Activated naive CD8-positive, alpha-beta T cell treated with anti-CD3 and anti-CD28 coated beads, Interleukin-2, amount 50 U/mL, for 24 hours (primary cell): Measurements from ENCODE around the gene EXOC3L2.
"Not testable (repeated sequence)": the region's sequence is repeated elsewhere in the genome, so short reads cannot be mapped to it uniquely, and the experiment has no call there.

Source experiments
- ATAC-seq: fragments of 150-1000 bp; cut with Tn5 transposase; one replicate; pipeline ENCODE4 v1.10.0; 2021
- DNase-seq: peaks from one replicate; pipeline ENCODE4 v3.0.0; 2021
- H3K27ac Mint-ChIP-seq: one replicate; pipeline ENCODE4 v1.8.0; 2021; ENCODE audit warnings: mild to moderate bottlenecking, mixed read lengths
- H3K27me3 Mint-ChIP-seq: one replicate; pipeline ENCODE4 v1.8.0; 2021; ENCODE audit warnings: mixed read lengths
- H3K36me3 Mint-ChIP-seq: one replicate; pipeline ENCODE4 v1.8.0; 2021; ENCODE audit warnings: low read depth, mixed read lengths
- H3K4me1 Mint-ChIP-seq: one replicate; pipeline ENCODE4 v1.8.0; 2021; ENCODE audit warnings: mixed read lengths
- H3K4me3 Mint-ChIP-seq: one replicate; pipeline ENCODE4 v1.8.0; 2021; ENCODE audit warnings: mild to moderate bottlenecking, moderate library complexity, mixed read lengths
- H3K9me3 Mint-ChIP-seq: one replicate; pipeline ENCODE4 v1.8.0; 2021; ENCODE audit warnings: mixed read lengths

EXOC3L2 gene

GRCh38 chr19:45249261-45250033, 4.2 kb upstream of the EXOC3L2 start:
- H3K9me3 Mint-ChIP-seq, result no peaks in the 10 kb centered on the region
- ATAC-seq (no peak), DNase-seq (no peak)
- peaks cover 13% of the 10 kb centered on the region for H3K27me3 Mint-ChIP-seq
- peaks cover 25% of the 10 kb centered on the region for H3K4me1 Mint-ChIP-seq
- H3K36me3 Mint-ChIP-seq, result no peaks in the 10 kb centered on the region
- no peak overlapping the region for H3K27ac Mint-ChIP-seq
- peak overlapping the region; percentile 26 for H3K4me3 Mint-ChIP-seq

- Mint-ChIP-seq H3K36me3 (no peaks in the 10 kb centered on the region), H3K27ac (no peak overlapping the region)
- ATAC-seq, result no peak
Measured at GRCh38 chr19:45247136-45247535, 1.9 kb upstream of the EXOC3L2 start.

GRCh38 chr19:45245826-45246225, 619 bp upstream of the EXOC3L2 start:
- no peak for DNase-seq
- Mint-ChIP-seq H3K4me3 (no peak overlapping the region), H3K36me3 (no peaks in the 10 kb centered on the region), H3K4me1 (peaks cover 2% of the 10 kb centered on the region), H3K27ac (no peak overlapping the region), H3K9me3 (no peaks in the 10 kb centered on the region), H3K27me3 (peaks cover 15% of the 10 kb centered on the region)
- no peak for ATAC-seq

More at GRCh38 chr19:45247136-45247535, 1.9 kb upstream of the EXOC3L2 start:
- Mint-ChIP-seq H3K9me3 (no peaks in the 10 kb centered on the region), H3K4me1 (peaks cover 5% of the 10 kb centered on the region), H3K27me3 (peaks cover 13% of the 10 kb centered on the region), H3K4me3 (no peak overlapping the region)
- DNase-seq, result no peak

GRCh38 chr19:45244133-45244794, 943 bp downstream of the EXOC3L2 start:
- no peak overlapping the region for H3K4me3 Mint-ChIP-seq

GRCh38 chr19:45243144-45243732, 2.0 kb downstream of the EXOC3L2 start:
- H3K27ac Mint-ChIP-seq, result no peak overlapping the region
- ATAC-seq (no peak), DNase-seq (no peak)

More at GRCh38 chr19:45244133-45244794, 943 bp downstream of the EXOC3L2 start:
- ATAC-seq (no peak), DNase-seq (no peak)
- Mint-ChIP-seq H3K9me3 (no peaks in the 10 kb centered on the region), H3K36me3 (no peaks in the 10 kb centered on the region), H3K27me3 (peaks cover 14% of the 10 kb centered on the region), H3K27ac (no peak overlapping the region), H3K4me1 (no peaks in the 10 kb centered on the region)

GRCh38 chr19:45238556-45238955, 6.7 kb downstream of the EXOC3L2 start:
- no peaks in the 10 kb centered on the region for H3K9me3 Mint-ChIP-seq
- peaks cover 3% of the 10 kb centered on the region for H3K4me1 Mint-ChIP-seq
- H3K36me3 Mint-ChIP-seq, result no peaks in the 10 kb centered on the region
- H3K27ac Mint-ChIP-seq, result no peak overlapping the region
- ATAC-seq, result no peak
- no peak overlapping the region for H3K4me3 Mint-ChIP-seq
- DNase-seq, result no peak
- H3K27me3 Mint-ChIP-seq, result peaks cover 25% of the 10 kb centered on the region

More at GRCh38 chr19:45243144-45243732, 2.0 kb downstream of the EXOC3L2 start:
- Mint-ChIP-seq H3K4me3 (no peak overlapping the region), H3K36me3 (no peaks in the 10 kb centered on the region), H3K4me1 (no peaks in the 10 kb centered on the region), H3K27me3 (peaks cover 14% of the 10 kb centered on the region), H3K9me3 (no peaks in the 10 kb centered on the region)

- Mint-ChIP-seq H3K27me3 (peaks cover 31% of the 10 kb centered on the region), H3K36me3 (no peaks in the 10 kb centered on the region), H3K4me3 (no peak overlapping the region), H3K4me1 (peaks cover 3% of the 10 kb centered on the region), H3K9me3 (no peaks in the 10 kb centered on the region), H3K27ac (no peak overlapping the region)
- no peak for DNase-seq
- ATAC-seq, result no peak
Measured at GRCh38 chr19:45235485-45235884, 9.7 kb downstream of the EXOC3L2 start.

GRCh38 chr19:45234089-45234869, 10.9 kb downstream of the EXOC3L2 start:
- Mint-ChIP-seq H3K4me1 (peaks cover 3% of the 10 kb centered on the region), H3K4me3 (no peak overlapping the region), H3K27ac (no peak overlapping the region), H3K27me3 (peaks cover 31% of the 10 kb centered on the region), H3K36me3 (no peaks in the 10 kb centered on the region), H3K9me3 (no peaks in the 10 kb centered on the region)
- ATAC-seq (no peak), DNase-seq (no peak)

- Mint-ChIP-seq H3K9me3 (no peaks in the 10 kb centered on the region), H3K36me3 (no peaks in the 10 kb centered on the region), H3K27me3 (peaks cover 31% of the 10 kb centered on the region), H3K27ac (no peak overlapping the region), H3K4me3 (no peak overlapping the region), H3K4me1 (peaks cover 3% of the 10 kb centered on the region)
- DNase-seq (no peak), ATAC-seq (no peak)
Measured at GRCh38 chr19:45231891-45232290, 13.3 kb downstream of the EXOC3L2 start.

GRCh38 chr19:45229056-45229455, 16.2 kb downstream of the EXOC3L2 start:
- not testable (repeated sequence) for ATAC-seq

GRCh38 chr19:45224645-45225044, 20.6 kb downstream of the EXOC3L2 start:
- H3K4me3 Mint-ChIP-seq, result no peak overlapping the region
- no peaks in the 10 kb centered on the region for H3K4me1 Mint-ChIP-seq
- ATAC-seq (no peak), DNase-seq (no peak)
- no peaks in the 10 kb centered on the region for H3K36me3 Mint-ChIP-seq
- H3K27ac Mint-ChIP-seq, result no peak overlapping the region
- peaks cover 22% of the 10 kb centered on the region for H3K27me3 Mint-ChIP-seq
- no peaks in the 10 kb centered on the region for H3K9me3 Mint-ChIP-seq

More at GRCh38 chr19:45229056-45229455, 16.2 kb downstream of the EXOC3L2 start:
- H3K9me3 Mint-ChIP-seq, H3K36me3 Mint-ChIP-seq, DNase-seq, H3K27ac Mint-ChIP-seq, H3K4me1 Mint-ChIP-seq, H3K4me3 Mint-ChIP-seq: not testable (repeated sequence)
- peaks cover 17% of the 10 kb centered on the region for H3K27me3 Mint-ChIP-seq

GRCh38 chr19:45223879-45224278, 21.3 kb downstream of the EXOC3L2 start:
- no peak for ATAC-seq
- H3K9me3 Mint-ChIP-seq, result no peaks in the 10 kb centered on the region
- H3K27ac Mint-ChIP-seq, result no peak overlapping the region
- no peak for DNase-seq
- H3K4me3 Mint-ChIP-seq, result no peak overlapping the region
- peaks cover 26% of the 10 kb centered on the region for H3K27me3 Mint-ChIP-seq
- H3K36me3 Mint-ChIP-seq, result no peaks in the 10 kb centered on the region
- H3K4me1 Mint-ChIP-seq, result no peaks in the 10 kb centered on the region

GRCh38 chr19:45222724-45223123, 22.5 kb downstream of the EXOC3L2 start:
- ATAC-seq (no peak), DNase-seq (no peak)
- no peaks in the 10 kb centered on the region for H3K9me3 Mint-ChIP-seq
- H3K4me3 Mint-ChIP-seq, result no peak overlapping the region
- H3K27ac Mint-ChIP-seq, result no peak overlapping the region
- no peaks in the 10 kb centered on the region for H3K4me1 Mint-ChIP-seq
- H3K27me3 Mint-ChIP-seq, result peaks cover 31% of the 10 kb centered on the region
- H3K36me3 Mint-ChIP-seq, result no peaks in the 10 kb centered on the region
